ENCODE data around the gene COL9A1.
"Not testable (repeated sequence)": the region's sequence is repeated elsewhere in the genome, so short reads cannot be mapped to it uniquely, and the experiment has no call there.

GRCh38 chr6:70339810-70340209, 36.9 kb upstream of the COL9A1 start:
- not testable (repeated sequence) for TF ChIP-seq CTCF (IDR thresholded peaks at IDR 0.05; ENCODE audit: insufficient read depth, low read length, poor library complexity, severe bottlenecking); EZH2phosphoT487 (conservative IDR thresholded peaks at IDR 0.05; ENCODE audit: low read length)
